Measurements from ENCODE around the gene EIF4G2.
"Not testable (repeated sequence)": the region's sequence is repeated elsewhere in the genome, so short reads cannot be mapped to it uniquely, and the experiment has no call there.

The EIF4G2 gene

DNA sequence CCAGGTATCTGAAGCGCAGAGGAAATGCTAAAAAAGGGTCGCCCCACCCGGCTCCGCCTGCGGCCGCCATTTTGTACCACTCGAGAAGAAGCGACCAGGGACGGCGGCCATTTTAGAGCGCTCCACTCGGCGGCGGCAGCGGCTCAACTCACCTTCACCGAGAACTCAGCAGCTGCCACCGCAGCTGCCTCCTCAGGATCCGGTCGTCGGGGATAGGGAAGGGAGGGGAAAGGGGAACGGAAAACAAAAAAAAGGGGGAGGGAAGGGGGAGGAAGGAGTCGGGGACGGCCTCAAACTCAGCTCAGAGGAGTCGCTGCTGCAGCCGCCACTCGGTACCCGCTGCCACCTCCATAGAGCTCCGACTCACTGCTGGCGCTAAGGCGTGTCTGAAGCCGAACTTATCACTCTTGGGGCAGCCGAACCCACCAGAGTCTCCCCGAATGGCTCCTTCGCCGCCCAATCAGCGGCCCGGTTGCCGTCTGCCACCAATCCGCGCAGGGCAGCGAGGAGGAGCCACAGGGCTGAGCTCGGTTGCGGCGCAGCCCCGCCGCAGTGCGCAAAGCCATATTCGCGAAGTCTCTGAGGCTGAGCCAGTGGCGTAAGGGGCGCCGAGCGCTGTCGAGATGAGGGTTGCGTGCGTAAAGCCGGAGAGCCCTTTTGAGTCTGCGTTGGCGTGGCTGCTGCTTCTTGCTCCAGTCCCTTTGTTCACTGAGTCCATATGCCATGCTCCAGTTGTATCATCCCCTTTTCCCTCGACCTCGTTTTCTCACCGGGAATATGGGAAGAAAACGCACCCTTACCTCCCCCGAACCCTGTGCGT, at the start of gene EIF4G2:
EIF4G2 (minus strand) TSS at position 374 of the 820 bp plus-strand sequence.
- Mint-ChIP-seq H3K27me3 (peaks cover 9% of the 10 kb centered on the region), H3K4me3 (peak within 1 kb of the TSS; percentile 83), H3K4me1 (peaks cover 48% of the 10 kb centered on the region), H3K36me3 (peaks cover 48% of the 10 kb centered on the region), H3K27ac (peak within 1 kb of the TSS; percentile 99), H3K9me3 (no peaks in the 10 kb centered on the region)
- DNase-seq = peak; percentile 98
- CTCF ChIA-PET = interaction anchor here (0.7 to 1.4 kb wide), 9 partner anchors 16 to 220 kb away, joined by 3 to 7 read pairs (median 4); partner anchors contain the start of gene ZBED5

- CTCF ChIA-PET = interaction anchor here (0.7 to 1.9 kb wide), 4 partner anchors 48 to 165 kb away, joined by 3 to 8 read pairs (median 4); no protein-coding TSS in a partner anchor
- Mint-ChIP-seq H3K4me1 (peaks cover 48% of the 10 kb centered on the region), H3K27ac (peak within 1 kb of the TSS; percentile 99), H3K9me3 (no peaks in the 10 kb centered on the region), H3K4me3 (peak within 1 kb of the TSS; percentile 97), H3K27me3 (peaks cover 6% of the 10 kb centered on the region), H3K36me3 (peaks cover 35% of the 10 kb centered on the region)
- DNase-seq = peak; percentile 96
Observed at GRCh38 chr11:10857709-10858438, 49.1 kb upstream of the EIF4G2 start, which contains the start of gene ZBED5. ZBED5 (minus strand) TSS chr11:10858053; CDS start chr11:10854945, 3,108 bp downstream.

GRCh38 chr11:10857459-10857708, 48.7 kb upstream of the EIF4G2 start:
- H3K4me1 Mint-ChIP-seq = peaks cover 44% of the 10 kb centered on the region
- peaks cover 39% of the 10 kb centered on the region for H3K36me3 Mint-ChIP-seq
- no peaks in the 10 kb centered on the region for H3K9me3 Mint-ChIP-seq
- peaks cover 6% of the 10 kb centered on the region for H3K27me3 Mint-ChIP-seq
- peak overlapping the region; percentile 99 for H3K27ac Mint-ChIP-seq
- CTCF ChIA-PET = interaction anchor here (1.6 to 1.9 kb wide), 3 partner anchors 48 to 77 kb away, joined by 3 to 8 read pairs (median 6); no protein-coding TSS in a partner anchor
- no peak for DNase-seq
- H3K4me3 Mint-ChIP-seq = peak overlapping the region; percentile 97

- Mint-ChIP-seq H3K27me3 (peaks cover 6% of the 10 kb centered on the region), H3K4me1 (peaks cover 44% of the 10 kb centered on the region), H3K9me3 (no peaks in the 10 kb centered on the region), H3K27ac (peak overlapping the region; percentile 99), H3K4me3 (peak overlapping the region; percentile 97), H3K36me3 (peaks cover 44% of the 10 kb centered on the region)
- CTCF ChIA-PET = interaction anchor here (1.6 kb wide), 2 partner anchors 47 to 77 kb away, joined by 3 to 6 read pairs; no protein-coding TSS in a partner anchor
- DNase-seq = no peak
Observed at GRCh38 chr11:10856689-10857458, 48.1 kb upstream of the EIF4G2 start.

DNA sequence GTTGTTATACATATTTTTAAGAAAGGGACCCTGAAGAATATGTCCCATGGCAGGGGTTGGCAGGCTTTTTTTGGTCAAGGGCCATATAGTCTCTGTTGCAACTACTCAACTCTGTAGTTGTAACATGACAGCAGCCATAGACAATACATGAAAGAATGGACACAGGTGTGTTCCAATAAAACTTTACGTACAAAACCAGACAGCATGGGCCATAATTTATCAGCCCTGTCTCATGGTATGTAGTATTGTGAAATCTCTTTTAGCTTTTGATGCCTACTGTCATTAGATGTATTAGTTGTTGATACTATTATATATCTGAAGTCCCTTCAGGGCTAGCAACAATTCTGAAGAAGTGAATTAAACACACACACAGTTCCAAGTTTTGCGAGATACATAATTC, 46.6 kb upstream of the EIF4G2 start:
- no peaks in the 10 kb centered on the region for H3K9me3 Mint-ChIP-seq
- H3K4me1 Mint-ChIP-seq = peaks cover 40% of the 10 kb centered on the region
- H3K4me3 Mint-ChIP-seq = no peak overlapping the region
- DNase-seq = no peak
- CTCF ChIA-PET = no interaction called here
- no peak overlapping the region for H3K27ac Mint-ChIP-seq
- peaks cover 49% of the 10 kb centered on the region for H3K36me3 Mint-ChIP-seq
- peaks cover 6% of the 10 kb centered on the region for H3K27me3 Mint-ChIP-seq

DNA sequence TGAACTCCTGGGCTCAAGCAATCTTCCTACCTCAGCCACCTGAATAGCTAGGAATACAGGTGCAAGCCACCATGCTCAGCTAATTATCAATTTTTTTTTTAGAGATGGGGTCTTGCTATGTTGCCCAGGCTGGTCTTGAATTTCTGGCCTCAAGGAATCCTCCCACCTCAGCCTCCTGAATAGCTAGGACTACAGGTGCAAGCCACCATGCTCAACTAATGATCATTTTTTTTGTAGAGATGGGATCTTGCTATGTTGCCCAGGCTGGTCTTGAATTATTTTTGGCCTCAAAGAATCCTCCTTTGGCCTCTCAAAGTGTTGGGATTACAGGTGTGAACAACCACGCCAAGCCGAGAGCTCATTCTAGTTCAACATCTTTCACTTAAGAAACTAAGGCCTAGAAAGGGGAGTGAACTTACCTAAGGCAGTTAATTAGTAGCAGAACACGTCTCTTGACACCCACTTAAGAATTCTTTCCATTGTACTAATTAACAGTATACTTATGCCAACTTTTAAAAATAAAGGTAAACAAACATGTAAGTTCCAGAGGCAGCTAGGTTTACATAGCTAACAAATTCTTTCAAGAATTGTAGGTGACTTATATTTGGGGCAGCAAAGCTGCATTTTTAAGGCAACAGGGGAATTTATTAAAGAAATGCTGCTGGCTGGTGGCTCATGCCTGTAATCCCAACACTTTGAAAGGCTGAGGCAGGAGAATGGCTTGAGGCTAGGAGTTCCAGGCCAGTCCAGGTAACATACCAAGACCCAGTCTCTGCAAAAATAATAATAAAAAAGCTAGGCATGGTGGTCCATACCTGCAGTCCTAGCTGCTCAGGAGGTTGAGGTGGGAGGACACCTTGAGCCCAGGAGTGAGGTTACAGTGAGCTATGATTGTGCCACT, 39.5 kb upstream of the EIF4G2 start:
- Mint-ChIP-seq H3K9me3 (no peaks in the 10 kb centered on the region), H3K27me3 (no peaks in the 10 kb centered on the region), H3K4me3 (no peak overlapping the region), H3K4me1 (peaks cover 3% of the 10 kb centered on the region), H3K36me3 (peaks cover 41% of the 10 kb centered on the region), H3K27ac (no peak overlapping the region)
- CTCF ChIA-PET = interaction anchor here (0.8 to 1.2 kb wide), 2 partner anchors 39 to 86 kb away, joined by 3 to 5 read pairs; partner anchors contain the start of gene EIF4G2
- DNase-seq = no peak

DNA sequence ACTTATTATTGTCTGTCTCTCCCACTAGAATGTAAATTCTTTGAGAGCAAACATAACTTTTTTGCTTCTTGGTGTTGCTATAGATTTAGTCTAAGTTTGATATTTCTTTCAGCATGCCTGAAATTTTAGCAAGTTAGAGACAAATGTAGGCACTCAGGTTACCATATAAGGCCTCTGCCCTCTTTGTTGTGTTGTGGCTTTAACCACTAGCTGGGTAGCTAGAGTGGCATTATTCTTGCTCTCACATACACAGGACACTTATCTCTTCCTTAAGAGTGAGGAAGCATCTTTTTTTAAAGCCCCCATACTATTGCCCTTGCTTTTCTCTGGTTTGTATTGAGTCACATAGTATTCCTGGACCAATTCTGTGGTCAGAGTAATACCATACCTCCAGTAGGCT, 37.9 kb upstream of the EIF4G2 start:
- no peaks in the 10 kb centered on the region for H3K4me1 Mint-ChIP-seq

DNA sequence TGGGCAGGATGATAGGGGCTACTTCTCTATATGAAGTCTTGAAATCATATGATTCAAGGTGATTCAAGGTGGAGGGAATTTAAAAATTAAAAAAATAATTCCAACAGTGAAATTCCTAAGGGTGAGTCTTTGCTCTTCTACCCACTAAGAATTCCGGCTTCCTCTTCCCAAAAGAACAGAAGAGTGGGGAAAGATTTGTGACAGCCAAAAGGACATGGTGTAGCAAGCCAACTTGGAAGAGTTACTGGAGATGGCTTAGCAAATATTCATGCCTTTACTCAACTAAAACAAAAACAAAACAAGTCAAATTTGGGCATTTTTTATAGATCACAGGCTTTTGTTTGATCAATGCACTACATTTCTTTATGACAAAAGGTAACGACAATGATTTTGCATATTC, 36.9 kb upstream of the EIF4G2 start:
- H3K4me3 Mint-ChIP-seq = no peak overlapping the region
- H3K27ac Mint-ChIP-seq = no peak overlapping the region

More for the DNA sequence above, 37.9 kb upstream of the EIF4G2 start:
- CTCF ChIA-PET = no interaction called here
- Mint-ChIP-seq H3K27me3 (no peaks in the 10 kb centered on the region), H3K36me3 (peaks cover 28% of the 10 kb centered on the region), H3K9me3 (no peaks in the 10 kb centered on the region), H3K4me3 (no peak overlapping the region), H3K27ac (no peak overlapping the region)
- DNase-seq = no peak

DNA sequence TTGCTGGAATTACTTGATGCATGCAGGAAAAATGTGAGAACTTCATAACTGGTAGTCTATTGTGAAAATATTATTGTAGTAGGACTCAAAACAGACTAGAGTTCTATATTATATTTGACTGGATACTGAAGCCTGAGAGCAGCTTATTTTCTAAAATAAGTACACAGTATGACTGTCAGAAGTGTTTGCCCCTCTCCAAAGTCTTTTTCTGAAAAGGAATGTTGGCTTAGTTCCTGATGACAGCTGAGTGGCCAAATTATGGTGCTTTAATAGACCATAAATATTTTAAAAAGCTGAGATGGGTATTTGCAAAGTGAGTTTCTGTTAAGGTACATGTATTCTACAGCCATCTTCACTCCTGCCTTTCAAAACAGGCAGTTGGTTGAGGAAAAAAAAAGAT, 36.1 kb upstream of the EIF4G2 start:
- Mint-ChIP-seq H3K27me3 (no peaks in the 10 kb centered on the region), H3K36me3 (peaks cover 21% of the 10 kb centered on the region), H3K4me3 (no peak overlapping the region), H3K27ac (no peak overlapping the region), H3K4me1 (no peaks in the 10 kb centered on the region), H3K9me3 (no peaks in the 10 kb centered on the region)
- CTCF ChIA-PET = no interaction called here
- no peak for DNase-seq

More for the DNA sequence above, 36.9 kb upstream of the EIF4G2 start:
- no peak for DNase-seq
- H3K27me3 Mint-ChIP-seq = no peaks in the 10 kb centered on the region
- H3K4me1 Mint-ChIP-seq = no peaks in the 10 kb centered on the region
- peaks cover 23% of the 10 kb centered on the region for H3K36me3 Mint-ChIP-seq
- CTCF ChIA-PET = no interaction called here
- H3K9me3 Mint-ChIP-seq = no peaks in the 10 kb centered on the region

GRCh38 chr11:10844356-10844755, 35.6 kb upstream of the EIF4G2 start:
- DNase-seq = no peak
- Mint-ChIP-seq H3K36me3 (peaks cover 18% of the 10 kb centered on the region), H3K4me1 (no peaks in the 10 kb centered on the region), H3K4me3 (no peak overlapping the region), H3K27ac (no peak overlapping the region), H3K9me3 (no peaks in the 10 kb centered on the region), H3K27me3 (no peaks in the 10 kb centered on the region)
- CTCF ChIA-PET = no interaction called here

- no peak for DNase-seq
- CTCF ChIA-PET = interaction anchor here (0.9 kb wide), 1 partner anchor 949 kb away, joined by 3 read pairs; no protein-coding TSS in a partner anchor
- no peaks in the 10 kb centered on the region for H3K4me1 Mint-ChIP-seq
- no peaks in the 10 kb centered on the region for H3K27me3 Mint-ChIP-seq
- no peak overlapping the region for H3K27ac Mint-ChIP-seq
- H3K36me3 Mint-ChIP-seq = peaks cover 1% of the 10 kb centered on the region
- H3K9me3 Mint-ChIP-seq = no peaks in the 10 kb centered on the region
- no peak overlapping the region for H3K4me3 Mint-ChIP-seq
Observed at GRCh38 chr11:10838881-10839280, 30.2 kb upstream of the EIF4G2 start.

- Mint-ChIP-seq H3K4me3 (no peak overlapping the region), H3K4me1 (no peaks in the 10 kb centered on the region), H3K36me3 (peaks cover 1% of the 10 kb centered on the region)
Observed at GRCh38 chr11:10838083-10838482, 29.4 kb upstream of the EIF4G2 start.

DNA sequence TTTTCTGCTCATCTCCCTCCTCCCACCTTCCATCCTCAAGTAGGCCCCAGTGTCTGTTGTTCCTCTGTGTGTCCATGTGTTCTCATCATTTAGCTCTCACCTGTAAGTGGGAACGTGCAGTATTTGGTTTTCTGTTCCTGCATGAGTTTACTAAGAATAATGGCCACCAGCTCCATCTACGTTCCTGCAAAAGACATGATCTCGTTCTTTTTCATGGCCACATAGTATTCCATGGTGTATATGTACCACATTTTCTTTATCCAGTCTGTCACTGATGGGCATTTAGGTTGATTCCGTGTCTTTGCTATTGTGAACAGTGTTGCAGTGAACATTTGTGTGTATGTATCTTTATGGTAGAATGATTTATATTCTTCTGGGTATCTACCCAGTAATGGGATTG, 28.2 kb upstream of the EIF4G2 start:
- not testable (repeated sequence) for DNase-seq, H3K4me1 Mint-ChIP-seq, H3K36me3 Mint-ChIP-seq, H3K4me3 Mint-ChIP-seq, H3K27ac Mint-ChIP-seq, H3K27me3 Mint-ChIP-seq, H3K9me3 Mint-ChIP-seq
- CTCF ChIA-PET = interaction anchor here (1.2 kb wide), 1 partner anchor 45 kb away, joined by 3 read pairs; no protein-coding TSS in a partner anchor

More at GRCh38 chr11:10838083-10838482, 29.4 kb upstream of the EIF4G2 start:
- H3K27ac Mint-ChIP-seq = no peak overlapping the region
- DNase-seq = no peak
- CTCF ChIA-PET = no interaction called here
- H3K9me3 Mint-ChIP-seq = no peaks in the 10 kb centered on the region
- no peaks in the 10 kb centered on the region for H3K27me3 Mint-ChIP-seq
